A673 (cell line): ENCODE results near the gene RAB36. TPM values are rescaled to one million over a fixed set of nuclear protein-coding genes. Genes with fewer than 3 reads are reported as not detected.

Experiments
- BruUV-seq: library from RNA; stranded (reverse); fragments of 400-500 nt; replicated peaks from 2 replicates; lab custom pipeline; 2021; lab: Mats Ljungman, UMichigan
- CTCF ChIA-PET: fragments of 300-600 bp; sonication (Branson Sonifier 250); formaldehyde crosslinking; loops from one replicate; lab custom pipeline; 2022; ENCODE audit warnings: antibody characterized with exemption; lab: Charles Lee
- POLR2A ChIA-PET: fragments of 300-600 bp; sonication (Branson Sonifier 250); formaldehyde crosslinking; loops from one replicate; lab custom pipeline; 2022; ENCODE audit warnings: antibody characterized with exemption; ENCODE audit not compliant: low non-redundant PET; lab: Charles Lee
- DNase-seq: peaks from one replicate; pipeline ENCODE4 v3.0.0-alpha.2; 2015; ENCODE audit warnings: low spot score
- H3K27ac ChIP-seq: fragments of 200-600 bp; sonication (generic); 2 replicates; pipeline ENCODE4 v1.5.1; 2016; ENCODE audit warnings: mixed run types, low read depth, mild to moderate bottlenecking, mixed read lengths, antibody characterized with exemption, low read length; ENCODE audit not compliant: poor library complexity, severe bottlenecking
- H3K27me3 ChIP-seq: fragments of 200-600 bp; sonication (generic); replicated peaks from 2 replicates; pipeline ENCODE4 v1.6.1; 2017; ENCODE audit warnings: mixed run types, low read depth, mild to moderate bottlenecking, mixed read lengths, antibody characterized with exemption, low read length; ENCODE audit not compliant: insufficient read depth, poor library complexity
- H3K36me3 ChIP-seq: fragments of 200-600 bp; sonication (generic); 2 replicates; pipeline ENCODE4 v1.6.1; 2016; ENCODE audit warnings: mixed run types, mild to moderate bottlenecking, mixed read lengths, antibody characterized with exemption, low read length; ENCODE audit not compliant: insufficient read depth, poor library complexity, severe bottlenecking
- H3K4me1 ChIP-seq: fragments of 200-600 bp; sonication (generic); 2 replicates; pipeline ENCODE4 v1.6.1; 2017; ENCODE audit warnings: mixed run types, mild to moderate bottlenecking, mixed read lengths, antibody characterized with exemption, low read length; ENCODE audit not compliant: insufficient read depth, poor library complexity, severe bottlenecking
- H3K4me3 ChIP-seq: fragments of 200-600 bp; sonication (generic); 2 replicates; pipeline ENCODE4 v1.5.1; 2016; ENCODE audit warnings: low read depth, mixed run types, mild to moderate bottlenecking, mixed read lengths, low read length; ENCODE audit not compliant: poor library complexity, severe bottlenecking
- H3K9me3 ChIP-seq: fragments of 200-600 bp; sonication (generic); 2 replicates; pipeline ENCODE4 v1.6.1; 2016; ENCODE audit warnings: mixed run types, low read depth, mild to moderate bottlenecking, mixed read lengths, antibody characterized with exemption, low read length; ENCODE audit not compliant: poor library complexity, severe bottlenecking
- EZH2 ChIP-seq: fragments of 200-600 bp; sonication (generic); IDR thresholded peaks from 2 replicates; pipeline ENCODE4 v1.6.1; 2017; ENCODE audit warnings: borderline replicate concordance, low read depth, mild to moderate bottlenecking, mixed read lengths, antibody characterized with exemption, low read length; ENCODE audit not compliant: poor library complexity, severe bottlenecking
- intact Hi-C: fragments of 100-400 bp; cut with micrococcal nuclease; formaldehyde crosslinking; loops from one replicate; pipeline ENCODE4 v1.10.0; 2022; ENCODE audit not compliant: unreplicated experiment
- total RNA-seq: library from RNA; stranded (reverse); gene quantifications from 2 replicates; pipeline ENCODE4 v1.2.3, GENCODE V29; 2021
- TF ChIP-seq, protein P1 (sequence below): fragments of 300-800, 200-600 bp; sonication (generic); conservative IDR thresholded peaks from 2 replicates; pipeline ENCODE4 v1.5.1; 2017; ENCODE audit warnings: low read depth, mild to moderate bottlenecking, antibody characterized with exemption, low read length, moderate library complexity, mixed read lengths

Gene RAB36
- total RNA-seq, 1 experiment from 2014 or later = 4.1 TPM

DNA sequence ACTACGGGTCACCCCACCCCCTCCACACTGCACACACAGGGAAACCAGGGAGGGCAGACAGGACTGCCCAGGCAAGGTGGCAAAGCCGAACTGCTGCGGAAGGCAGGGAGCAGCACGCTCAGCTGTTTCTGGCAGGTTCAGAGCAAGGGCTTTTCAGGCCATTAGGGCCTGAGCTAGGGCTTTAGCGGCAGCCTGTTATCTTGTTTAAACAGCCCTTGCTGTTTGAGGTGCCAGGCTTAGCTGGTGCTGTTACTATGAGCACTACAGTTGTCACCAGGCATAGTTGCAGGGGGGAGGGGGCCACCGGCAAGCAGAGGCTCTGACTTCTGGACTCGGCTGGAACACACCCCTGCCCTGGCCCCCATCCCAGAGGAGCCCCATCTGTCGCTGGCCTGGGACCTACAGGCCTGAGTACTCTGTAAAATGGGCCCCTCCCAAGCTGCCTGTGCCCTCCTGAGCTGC is 38.3 kb upstream of the RAB36 start:
- TF ChIP-seq EZH2 = no peak
- TF ChIP-seq, protein P1, sequence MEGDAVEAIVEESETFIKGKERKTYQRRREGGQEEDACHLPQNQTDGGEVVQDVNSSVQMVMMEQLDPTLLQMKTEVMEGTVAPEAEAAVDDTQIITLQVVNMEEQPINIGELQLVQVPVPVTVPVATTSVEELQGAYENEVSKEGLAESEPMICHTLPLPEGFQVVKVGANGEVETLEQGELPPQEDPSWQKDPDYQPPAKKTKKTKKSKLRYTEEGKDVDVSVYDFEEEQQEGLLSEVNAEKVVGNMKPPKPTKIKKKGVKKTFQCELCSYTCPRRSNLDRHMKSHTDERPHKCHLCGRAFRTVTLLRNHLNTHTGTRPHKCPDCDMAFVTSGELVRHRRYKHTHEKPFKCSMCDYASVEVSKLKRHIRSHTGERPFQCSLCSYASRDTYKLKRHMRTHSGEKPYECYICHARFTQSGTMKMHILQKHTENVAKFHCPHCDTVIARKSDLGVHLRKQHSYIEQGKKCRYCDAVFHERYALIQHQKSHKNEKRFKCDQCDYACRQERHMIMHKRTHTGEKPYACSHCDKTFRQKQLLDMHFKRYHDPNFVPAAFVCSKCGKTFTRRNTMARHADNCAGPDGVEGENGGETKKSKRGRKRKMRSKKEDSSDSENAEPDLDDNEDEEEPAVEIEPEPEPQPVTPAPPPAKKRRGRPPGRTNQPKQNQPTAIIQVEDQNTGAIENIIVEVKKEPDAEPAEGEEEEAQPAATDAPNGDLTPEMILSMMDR = no peak
- POLR2A ChIA-PET = no interaction called here
- H3K27me3 ChIP-seq = no peaks in the 10 kb centered on the region

DNA sequence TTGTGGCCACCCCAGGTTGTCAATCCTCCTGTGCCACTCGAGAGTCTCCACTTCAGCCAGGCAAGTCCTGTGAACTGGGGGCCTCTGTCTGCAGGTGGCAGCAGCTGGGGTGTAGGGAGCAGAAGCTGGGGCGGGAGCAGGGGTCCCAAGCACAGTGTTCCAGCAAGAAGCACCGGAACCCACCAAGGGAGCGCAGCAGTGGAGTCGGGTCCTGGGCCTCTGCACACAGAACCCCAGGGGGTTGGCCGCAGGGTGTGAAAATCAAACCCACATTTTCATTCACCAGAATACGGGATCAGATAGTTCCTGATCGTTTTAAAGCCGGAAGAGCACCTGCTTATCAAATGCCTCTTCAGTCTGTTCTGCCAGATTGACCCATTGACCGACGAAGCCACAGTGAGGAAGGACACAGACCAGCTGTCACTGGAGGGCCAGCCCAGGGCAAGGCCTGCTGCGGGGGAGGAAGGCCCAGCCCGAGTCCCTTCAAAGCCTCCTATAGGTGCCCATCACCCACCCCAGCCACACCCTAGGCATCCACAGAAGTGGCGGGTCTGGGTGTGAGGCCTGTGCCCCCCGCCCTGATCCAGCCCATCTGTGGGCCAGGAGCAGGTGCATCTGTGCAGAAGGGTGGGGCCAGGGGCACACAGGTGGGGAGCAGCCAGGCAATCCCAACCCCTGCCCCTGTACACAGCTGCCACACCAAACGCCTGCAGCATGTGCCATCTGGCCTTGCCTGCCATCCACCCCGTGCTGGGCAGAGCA is 37.6 kb upstream of the RAB36 start:
- Histone ChIP-seq H3K4me3 (no peak overlapping the region), H3K27me3 (no peaks in the 10 kb centered on the region), H3K27ac (no peak overlapping the region), H3K9me3 (no peaks in the 10 kb centered on the region), H3K36me3 (no peaks in the 10 kb centered on the region), H3K4me1 (peaks cover 2% of the 10 kb centered on the region)
- no peak for DNase-seq
- POLR2A ChIA-PET = no interaction called here
- intact Hi-C loops = no loop called here
- CTCF ChIA-PET = no interaction called here
- no peak for TF ChIP-seq EZH2
- TF ChIP-seq, protein P1 = no peak
- BruUV-seq = no TSS peak

More for the DNA sequence above, 38.3 kb upstream of the RAB36 start:
- intact Hi-C loops = no loop called here
- H3K9me3 ChIP-seq = no peaks in the 10 kb centered on the region
- no peaks in the 10 kb centered on the region for H3K36me3 ChIP-seq
- no TSS peak for BruUV-seq
- H3K27ac ChIP-seq = no peak overlapping the region
- no peaks in the 10 kb centered on the region for H3K4me1 ChIP-seq
- no peak overlapping the region for H3K4me3 ChIP-seq
- CTCF ChIA-PET = no interaction called here
- DNase-seq = no peak

DNA sequence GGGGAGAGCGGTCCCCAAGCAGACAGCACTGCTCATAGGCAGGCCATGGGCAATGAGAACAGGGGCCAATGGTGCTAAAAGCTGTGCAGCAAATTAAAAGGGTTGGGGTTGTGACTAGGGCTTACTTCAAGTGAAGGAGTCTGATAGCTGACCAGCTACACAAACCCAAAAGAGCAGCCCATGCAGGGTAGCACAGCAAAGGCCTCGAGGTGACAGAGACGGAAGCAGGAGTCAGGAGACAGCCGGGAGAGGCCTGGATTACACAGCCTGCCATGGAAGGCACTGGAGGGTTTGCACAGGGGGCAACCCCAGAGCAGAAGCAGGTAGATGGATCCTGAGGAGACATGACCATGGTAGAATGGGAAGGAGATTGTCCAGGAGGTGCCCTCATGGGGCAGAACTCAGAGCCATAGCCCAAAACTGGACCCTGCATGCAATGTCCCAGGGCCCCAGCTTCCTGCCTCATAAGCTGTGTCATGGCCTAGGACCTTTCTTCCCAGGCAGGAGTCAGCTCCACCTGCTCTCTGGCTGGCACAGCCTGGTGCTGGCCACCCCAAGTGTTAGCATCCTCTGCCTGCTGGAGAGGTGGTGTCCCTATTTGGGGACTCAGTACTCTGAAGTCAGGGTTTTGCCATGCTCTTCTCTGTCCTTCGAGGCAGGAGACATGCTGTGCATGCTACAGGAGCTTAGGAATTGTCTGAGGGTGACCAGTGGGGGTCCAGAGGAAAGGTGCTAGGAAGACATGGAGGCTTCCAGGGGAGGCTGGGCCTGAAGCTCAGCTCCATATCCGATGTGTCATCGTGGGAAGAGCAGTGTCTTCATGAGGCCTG is 36.8 kb upstream of the RAB36 start:
- intact Hi-C loops = no loop called here
- ChIA-PET POLR2A (no interaction called here), CTCF (no interaction called here)
- Histone ChIP-seq H3K4me1 (peaks cover 6% of the 10 kb centered on the region), H3K4me3 (no peak overlapping the region), H3K27me3 (no peaks in the 10 kb centered on the region), H3K9me3 (no peaks in the 10 kb centered on the region), H3K27ac (no peak overlapping the region), H3K36me3 (no peaks in the 10 kb centered on the region)
- no peak for DNase-seq
- TF ChIP-seq, protein P1 = no peak
- no peak for TF ChIP-seq EZH2
- no TSS peak for BruUV-seq
